Regular cardiac myocyte (primary cell): Measurements from ENCODE around the gene GTF2A1L. TPM values are rescaled to one million over a fixed set of nuclear protein-coding genes. Genes with fewer than 3 reads are reported as not detected.

ENCODE experiments used
- total RNA-seq: library from RNA; depleted of rRNA; stranded (reverse); fragments of >200 nt; gene quantifications from 2 replicates; pipeline ENCODE4 v1.2.3, GENCODE V29; 2014

GTF2A1L gene, protein sequence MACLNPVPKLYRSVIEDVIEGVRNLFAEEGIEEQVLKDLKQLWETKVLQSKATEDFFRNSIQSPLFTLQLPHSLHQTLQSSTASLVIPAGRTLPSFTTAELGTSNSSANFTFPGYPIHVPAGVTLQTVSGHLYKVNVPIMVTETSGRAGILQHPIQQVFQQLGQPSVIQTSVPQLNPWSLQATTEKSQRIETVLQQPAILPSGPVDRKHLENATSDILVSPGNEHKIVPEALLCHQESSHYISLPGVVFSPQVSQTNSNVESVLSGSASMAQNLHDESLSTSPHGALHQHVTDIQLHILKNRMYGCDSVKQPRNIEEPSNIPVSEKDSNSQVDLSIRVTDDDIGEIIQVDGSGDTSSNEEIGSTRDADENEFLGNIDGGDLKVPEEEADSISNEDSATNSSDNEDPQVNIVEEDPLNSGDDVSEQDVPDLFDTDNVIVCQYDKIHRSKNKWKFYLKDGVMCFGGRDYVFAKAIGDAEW
- 0.38 and 1.1 TPM in 2 replicates for total RNA-seq

DNA sequence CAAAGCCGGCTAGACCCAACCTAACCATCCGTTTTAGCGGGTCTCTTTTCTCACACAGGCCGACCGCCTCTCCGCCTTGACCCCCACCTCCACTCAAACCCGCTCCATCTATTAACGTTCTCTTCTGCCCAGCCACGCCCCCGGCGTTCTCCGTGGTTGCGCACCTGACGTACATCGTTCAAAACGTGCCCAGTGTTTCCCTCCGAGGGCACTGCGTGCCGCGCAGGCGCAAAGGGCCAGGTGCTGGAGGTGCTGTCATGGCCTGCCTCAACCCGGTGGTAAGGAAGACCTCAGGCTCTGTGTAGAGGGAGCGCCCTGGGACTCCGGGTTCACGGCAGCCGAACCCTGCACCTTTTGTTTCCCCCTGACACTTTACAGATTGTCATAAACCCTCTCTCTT is at the start of gene GTF2A1L:
Gene GTF2A1L (plus strand): TSS at position 239 of the 400 bp plus-strand sequence. CDS start 19 bp downstream, at position 258.

Other genes starting within 250 kb of the GTF2A1L start
- 16.9 and 17.1 TPM in 2 replicates for gene PPP1R21, start 177.1 kb upstream of the GTF2A1L start, total RNA-seq
- gene STON1, start 87.7 kb upstream of the GTF2A1L start, total RNA-seq = 3.6 and 20.0 TPM in 2 replicates
- gene LHCGR, start 137.9 kb downstream of the GTF2A1L start, total RNA-seq = not detected in 2 replicates